Pulmonary artery endothelial cell (primary cell): Measurements from ENCODE around the gene APOBEC3H. TPM values are rescaled to one million over a fixed set of nuclear protein-coding genes. Genes with fewer than 3 reads are reported as not detected.

Experiments used
- total RNA-seq: library from RNA; depleted of rRNA; stranded (reverse); fragments of >200 nt; gene quantifications from 2 replicates; pipeline ENCODE4 v1.2.3, GENCODE V29; 2014

Gene APOBEC3H
- total RNA-seq, 1 donor from 2014 or later: 0.26 TPM

Other genes with a start within 250 kb of the APOBEC3H start
- gene CBX6, start 225.0 kb upstream of the APOBEC3H start, total RNA-seq: 42.1 and 46.1 TPM in 2 replicates
- gene APOBEC3A, start 139.6 kb upstream of the APOBEC3H start, total RNA-seq: not detected in 2 replicates
- gene APOBEC3B, start 114.9 kb upstream of the APOBEC3H start, total RNA-seq: 2.4 and 4.2 TPM in 2 replicates
- gene APOBEC3C, start 83.0 kb upstream of the APOBEC3H start, total RNA-seq: 6.6 and 7.8 TPM in 2 replicates
- gene APOBEC3D, start 76.1 kb upstream of the APOBEC3H start, total RNA-seq: 0.86 and 1.9 TPM in 2 replicates
- 5.1 and 5.6 TPM in 2 replicates for gene APOBEC3F, start 56.4 kb upstream of the APOBEC3H start, total RNA-seq
- gene APOBEC3G, start 20.0 kb upstream of the APOBEC3H start, total RNA-seq: 4.6 and 9.5 TPM in 2 replicates
- 2.7 and 4.0 TPM in 2 replicates for gene CBX7, start 55.4 kb downstream of the APOBEC3H start, total RNA-seq
- gene PDGFB, start 147.7 kb downstream of the APOBEC3H start, total RNA-seq: 53.3 and 69.0 TPM in 2 replicates
- 3,448 and 4,770 TPM in 2 replicates for gene RPL3, start 222.4 kb downstream of the APOBEC3H start, total RNA-seq